ENCODE measurements around the gene ZNF530. TPM values are rescaled to one million over a fixed set of nuclear protein-coding genes. Genes with fewer than 3 reads are reported as not detected.

Gene ZNF530
- total and polyA plus RNA-seq, 9 donors = 2.7 to 4.6 (median 3.6) TPM

- peaks cover 44% of the 10 kb centered on the region for H3K36me3 ChIP-seq (ENCODE audit: control insufficient read depth, insufficient read depth, low read length)
- no peaks in the 10 kb centered on the region for H3K27me3 ChIP-seq (ENCODE audit: control insufficient read depth, insufficient read depth, low read length)
- H3K4me3 ChIP-seq (ENCODE audit: low read length) = no peak overlapping the region
- WGBS (ENCODE audit: insufficient coverage) = no CpG with 5 or more reads among the region's 4 CpGs
- H3K4me1 ChIP-seq (ENCODE audit: control insufficient read depth, insufficient read depth, low read length) = no peaks in the 10 kb centered on the region
- no peak overlapping the region for H3K27ac ChIP-seq (ENCODE audit: low read length)
- DNase-seq = no peak
- H3K9me3 ChIP-seq (replicated peaks; ENCODE audit: control insufficient read depth, low read depth, low read length) = peaks cover 60% of the 10 kb centered on the region
Measured at GRCh38 chr19:57641715-57642234, 42.1 kb downstream of the ZNF530 start.

- Histone ChIP-seq H3K36me3 (ENCODE audit: control insufficient read depth, insufficient read depth, low read length) (peaks cover 40% of the 10 kb centered on the region), H3K9me3 (replicated peaks; ENCODE audit: control insufficient read depth, low read depth, low read length) (peaks cover 55% of the 10 kb centered on the region), H3K27me3 (ENCODE audit: control insufficient read depth, insufficient read depth, low read length) (no peaks in the 10 kb centered on the region), H3K4me1 (ENCODE audit: control insufficient read depth, insufficient read depth, low read length) (no peaks in the 10 kb centered on the region), H3K4me3 (ENCODE audit: low read length) (no peak overlapping the region), H3K27ac (ENCODE audit: low read length) (no peak overlapping the region)
- 100% methylated on average over 1 of the region's 4 CpGs for WGBS (ENCODE audit: insufficient coverage)
- no peak for DNase-seq
Measured at GRCh38 chr19:57642396-57643046, 42.8 kb downstream of the ZNF530 start.

GRCh38 chr19:57643734-57644133 lies 44.0 kb downstream of the ZNF530 start:
- Histone ChIP-seq H3K4me3 (ENCODE audit: low read length) (no peak overlapping the region), H3K27ac (ENCODE audit: low read length) (no peak overlapping the region), H3K27me3 (ENCODE audit: control insufficient read depth, insufficient read depth, low read length) (no peaks in the 10 kb centered on the region), H3K36me3 (ENCODE audit: control insufficient read depth, insufficient read depth, low read length) (peaks cover 40% of the 10 kb centered on the region), H3K9me3 (replicated peaks; ENCODE audit: control insufficient read depth, low read depth, low read length) (peaks cover 45% of the 10 kb centered on the region), H3K4me1 (ENCODE audit: control insufficient read depth, insufficient read depth, low read length) (no peaks in the 10 kb centered on the region)
- no peak for DNase-seq

DNA sequence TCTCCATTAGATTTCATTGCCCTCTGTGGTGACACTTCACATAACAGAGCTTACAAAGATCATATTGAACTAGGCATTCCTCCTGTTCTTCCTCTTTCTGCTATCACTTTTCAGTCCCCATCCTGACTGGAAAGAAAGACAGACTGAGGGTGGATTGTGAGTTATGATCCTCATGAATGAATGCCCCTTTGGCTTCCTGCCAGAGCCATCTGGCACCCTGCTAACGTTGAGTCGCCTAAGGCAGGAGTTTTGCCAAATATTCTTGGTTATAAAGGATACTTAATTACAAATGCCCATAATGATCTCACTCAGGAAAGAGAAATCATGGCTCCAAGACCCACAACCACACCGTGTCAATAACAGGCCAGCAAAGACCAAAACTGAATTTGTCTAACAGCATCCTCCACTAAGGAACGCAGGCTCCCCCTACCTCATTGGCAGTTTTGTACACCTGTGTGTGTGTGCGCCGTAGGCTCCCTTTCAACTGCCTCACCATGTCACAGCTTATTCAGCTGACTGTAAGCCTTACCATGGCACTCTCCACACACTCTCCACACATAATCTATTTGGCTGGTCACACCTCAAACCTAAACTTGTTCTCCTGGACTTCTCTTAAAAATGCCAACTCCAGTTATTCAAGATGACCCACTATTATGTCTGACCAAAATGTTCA lies 48.8 kb downstream of the ZNF530 start:
- H3K9me3 ChIP-seq (replicated peaks; ENCODE audit: control insufficient read depth, low read depth, low read length) = peaks cover 1% of the 10 kb centered on the region
- H3K4me3 ChIP-seq (ENCODE audit: low read length) = no peak overlapping the region
- DNase-seq = no peak
- no peak overlapping the region for H3K27ac ChIP-seq (ENCODE audit: low read length)
- WGBS (ENCODE audit: insufficient coverage) = 79% methylated on average over 4 of the region's 6 CpGs
- H3K27me3 ChIP-seq (ENCODE audit: control insufficient read depth, insufficient read depth, low read length) = no peaks in the 10 kb centered on the region
- H3K4me1 ChIP-seq (ENCODE audit: control insufficient read depth, insufficient read depth, low read length) = no peaks in the 10 kb centered on the region
- no peaks in the 10 kb centered on the region for H3K36me3 ChIP-seq (ENCODE audit: control insufficient read depth, insufficient read depth, low read length)

DNA sequence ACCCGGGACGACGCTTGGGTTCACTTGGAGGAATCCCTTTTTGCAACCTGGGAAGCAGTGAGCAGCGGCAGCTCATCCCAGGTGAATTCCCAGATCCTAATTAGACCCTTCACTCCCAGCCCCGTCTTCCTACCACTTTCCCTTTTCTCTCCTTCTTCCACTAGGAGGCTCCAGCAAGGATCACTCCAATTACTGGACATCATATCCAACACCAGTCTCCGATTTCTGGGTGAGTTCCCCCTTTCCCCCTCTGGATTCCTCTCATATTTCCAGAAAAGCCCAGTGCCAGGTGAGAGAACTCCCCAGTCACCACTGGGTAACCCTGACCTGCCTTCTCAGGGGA lies 51.9 kb downstream of the ZNF530 start:
- Histone ChIP-seq H3K27me3 (ENCODE audit: control insufficient read depth, insufficient read depth, low read length) (no peaks in the 10 kb centered on the region), H3K4me1 (ENCODE audit: control insufficient read depth, insufficient read depth, low read length) (no peaks in the 10 kb centered on the region), H3K36me3 (ENCODE audit: control insufficient read depth, insufficient read depth, low read length) (no peaks in the 10 kb centered on the region), H3K27ac (ENCODE audit: low read length) (no peak overlapping the region), H3K9me3 (replicated peaks; ENCODE audit: control insufficient read depth, low read depth, low read length) (no peaks in the 10 kb centered on the region), H3K4me3 (ENCODE audit: low read length) (no peak overlapping the region)
- 31% methylated on average over 6 of the region's 6 CpGs for WGBS (ENCODE audit: insufficient coverage)
- DNase-seq = no peak

GRCh38 chr19:57653689-57654088 lies 54.0 kb downstream of the ZNF530 start:
- no peak overlapping the region for H3K27ac ChIP-seq (ENCODE audit: low read length)
- no peak for DNase-seq
- H3K4me3 ChIP-seq (ENCODE audit: low read length) = no peak overlapping the region
- no peaks in the 10 kb centered on the region for H3K4me1 ChIP-seq (ENCODE audit: control insufficient read depth, insufficient read depth, low read length)
- H3K9me3 ChIP-seq (replicated peaks; ENCODE audit: control insufficient read depth, low read depth, low read length) = no peaks in the 10 kb centered on the region
- WGBS (ENCODE audit: insufficient coverage) = 93% methylated on average over 2 of the region's 2 CpGs
- no peaks in the 10 kb centered on the region for H3K36me3 ChIP-seq (ENCODE audit: control insufficient read depth, insufficient read depth, low read length)
- H3K27me3 ChIP-seq (ENCODE audit: control insufficient read depth, insufficient read depth, low read length) = peaks cover 2% of the 10 kb centered on the region

DNA sequence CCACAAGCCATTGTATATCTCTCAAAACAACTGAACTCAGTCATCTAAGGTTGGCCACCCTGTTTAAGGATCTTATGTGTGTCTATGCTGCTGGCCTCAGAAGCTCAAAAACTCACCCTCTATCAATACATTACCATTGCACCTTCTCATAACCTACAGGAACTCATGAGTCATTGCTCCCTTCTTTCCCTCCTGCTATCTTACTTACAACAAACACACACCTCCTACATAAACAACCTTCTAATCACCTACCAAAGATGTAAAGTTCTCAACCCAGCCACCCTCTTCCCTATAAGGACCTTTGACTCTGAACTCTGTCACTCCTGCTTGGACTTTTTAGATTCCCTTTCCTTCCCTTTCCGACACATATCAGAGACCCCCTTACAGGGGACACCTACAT lies 55.8 kb downstream of the ZNF530 start:
- H3K36me3 ChIP-seq (ENCODE audit: control insufficient read depth, insufficient read depth, low read length) = no peaks in the 10 kb centered on the region
- H3K9me3 ChIP-seq (replicated peaks; ENCODE audit: control insufficient read depth, low read depth, low read length) = no peaks in the 10 kb centered on the region
- no peak for DNase-seq
- H3K27me3 ChIP-seq (ENCODE audit: control insufficient read depth, insufficient read depth, low read length) = peaks cover 4% of the 10 kb centered on the region
- no peak overlapping the region for H3K4me3 ChIP-seq (ENCODE audit: low read length)
- 100% methylated on average over 1 of the region's 1 CpG for WGBS (ENCODE audit: insufficient coverage)
- H3K4me1 ChIP-seq (ENCODE audit: control insufficient read depth, insufficient read depth, low read length) = no peaks in the 10 kb centered on the region
- no peak overlapping the region for H3K27ac ChIP-seq (ENCODE audit: low read length)

DNA sequence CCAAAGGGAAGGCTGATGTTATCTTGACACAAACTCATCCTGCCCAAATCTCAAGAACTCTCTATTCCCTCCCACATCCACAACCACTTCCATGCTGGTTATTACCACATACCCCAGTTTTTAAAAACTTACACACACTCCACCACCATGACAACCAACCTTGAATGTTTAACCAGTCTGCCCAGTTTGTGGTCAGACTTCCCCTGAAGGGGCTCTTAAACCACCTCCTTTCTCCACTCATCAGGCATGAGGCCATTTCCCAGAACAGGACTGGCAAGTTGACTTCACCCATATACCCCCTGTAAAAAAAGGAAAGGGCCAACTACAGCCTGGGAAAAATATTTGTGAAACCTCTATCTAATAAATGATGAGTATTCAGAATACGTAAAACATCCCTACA lies 56.7 kb downstream of the ZNF530 start:
- Histone ChIP-seq H3K27ac (ENCODE audit: low read length) (no peak overlapping the region), H3K27me3 (ENCODE audit: control insufficient read depth, insufficient read depth, low read length) (peaks cover 4% of the 10 kb centered on the region), H3K36me3 (ENCODE audit: control insufficient read depth, insufficient read depth, low read length) (no peaks in the 10 kb centered on the region), H3K4me1 (ENCODE audit: control insufficient read depth, insufficient read depth, low read length) (no peaks in the 10 kb centered on the region), H3K9me3 (replicated peaks; ENCODE audit: control insufficient read depth, low read depth, low read length) (no peaks in the 10 kb centered on the region), H3K4me3 (ENCODE audit: low read length) (no peak overlapping the region)
- no peak for DNase-seq
- no CpG with 5 or more reads among the region's 1 CpG for WGBS (ENCODE audit: insufficient coverage)

Other genes with a start within 250 kb of the ZNF530 start
- gene ZNF304, start 248.6 kb upstream of the ZNF530 start, total RNA-seq = 11.4 TPM
- gene ZNF304, start 248.6 kb upstream of the ZNF530 start, polyA plus RNA-seq (ENCODE audit: insufficient read depth in 1 of 8, insufficient read length in 8 of 8, low replicate concordance in 1 of 8) = 10 to 100 TPM in 1 of 8 donors, 1 to 10 TPM in 7; 8.3 to 10.6 (median 9.0) TPM
- gene TRAPPC2B, start 236.3 kb upstream of the ZNF530 start, total RNA-seq = 20.7 TPM
- 10 to 100 TPM; 11.8 to 16.6 (median 13.6) TPM for gene TRAPPC2B, start 236.3 kb upstream of the ZNF530 start, polyA plus RNA-seq (ENCODE audit: insufficient read depth in 1 of 8, insufficient read length in 8 of 8, low replicate concordance in 1 of 8)
- 4.7 TPM for gene ZNF547, start 236.3 kb upstream of the ZNF530 start, total RNA-seq
- 1 to 10 TPM; 2.4 to 4.7 (median 3.4) TPM for gene ZNF547, start 236.3 kb upstream of the ZNF530 start, polyA plus RNA-seq (ENCODE audit: insufficient read depth in 1 of 8, insufficient read length in 8 of 8, low replicate concordance in 1 of 8)
- 19.6 TPM for gene ZNF548, start 210.0 kb upstream of the ZNF530 start, total RNA-seq
- 10 to 100 TPM; 11.8 to 18.6 (median 14.3) TPM for gene ZNF548, start 210.0 kb upstream of the ZNF530 start, polyA plus RNA-seq (ENCODE audit: insufficient read depth in 1 of 8, insufficient read length in 8 of 8, low replicate concordance in 1 of 8)
- gene ZNF17, start 188.7 kb upstream of the ZNF530 start, total RNA-seq = 12.5 TPM
- 1 to 10 TPM; 5.6 to 8.5 (median 6.6) TPM for gene ZNF17, start 188.7 kb upstream of the ZNF530 start, polyA plus RNA-seq (ENCODE audit: insufficient read depth in 1 of 8, insufficient read length in 8 of 8, low replicate concordance in 1 of 8)
- gene ZNF749, start 164.6 kb upstream of the ZNF530 start, total RNA-seq = 11.3 TPM
- gene ZNF749, start 164.6 kb upstream of the ZNF530 start, polyA plus RNA-seq (ENCODE audit: insufficient read depth in 1 of 8, insufficient read length in 8 of 8, low replicate concordance in 1 of 8) = 1 to 10 TPM; 3.8 to 8.0 (median 6.0) TPM
- 1.5 TPM for gene VN1R1, start 142.7 kb upstream of the ZNF530 start, total RNA-seq
- 1 to 10 TPM in 7 of 8 donors, under 1 TPM in 1; 0.97 to 2.4 (median 1.2) TPM for gene VN1R1, start 142.7 kb upstream of the ZNF530 start, polyA plus RNA-seq (ENCODE audit: insufficient read depth in 1 of 8, insufficient read length in 8 of 8, low replicate concordance in 1 of 8)
- 21.7 TPM for gene ZNF772, start 122.3 kb upstream of the ZNF530 start, total RNA-seq
- gene ZNF772, start 122.3 kb upstream of the ZNF530 start, polyA plus RNA-seq (ENCODE audit: insufficient read depth in 1 of 8, insufficient read length in 8 of 8, low replicate concordance in 1 of 8) = 10 to 100 TPM in 1 of 8 donors, 1 to 10 TPM in 7; 5.7 to 10.1 (median 8.4) TPM
- 11.3 TPM for gene ZNF419, start 112.1 kb upstream of the ZNF530 start, total RNA-seq
- gene ZNF419, start 112.1 kb upstream of the ZNF530 start, polyA plus RNA-seq (ENCODE audit: insufficient read depth in 1 of 8, insufficient read length in 8 of 8, low replicate concordance in 1 of 8) = 10 to 100 TPM in 2 of 8 donors, 1 to 10 TPM in 6; 7.8 to 10.9 (median 9.2) TPM
- gene ZNF773, start 99.9 kb upstream of the ZNF530 start, total RNA-seq = 11.8 TPM
- 1 to 10 TPM; 5.5 to 8.7 (median 7.0) TPM for gene ZNF773, start 99.9 kb upstream of the ZNF530 start, polyA plus RNA-seq (ENCODE audit: insufficient read depth in 1 of 8, insufficient read length in 8 of 8, low replicate concordance in 1 of 8)
- 7.4 TPM for gene ZNF549, start 72.5 kb upstream of the ZNF530 start, total RNA-seq
- gene ZNF549, start 72.5 kb upstream of the ZNF530 start, polyA plus RNA-seq (ENCODE audit: insufficient read depth in 1 of 8, insufficient read length in 8 of 8, low replicate concordance in 1 of 8) = 1 to 10 TPM; 5.6 to 8.6 (median 6.5) TPM
- gene ZNF550, start 40.0 kb upstream of the ZNF530 start, total RNA-seq = 11.6 TPM
- 10 to 100 TPM in 6 of 8 donors, 1 to 10 TPM in 2; 8.2 to 13.9 (median 10.7) TPM for gene ZNF550, start 40.0 kb upstream of the ZNF530 start, polyA plus RNA-seq (ENCODE audit: insufficient read depth in 1 of 8, insufficient read length in 8 of 8, low replicate concordance in 1 of 8)
- 6.4 TPM for gene ZNF416, start 21.0 kb upstream of the ZNF530 start, total RNA-seq
- gene ZNF416, start 21.0 kb upstream of the ZNF530 start, polyA plus RNA-seq (ENCODE audit: insufficient read depth in 1 of 8, insufficient read length in 8 of 8, low replicate concordance in 1 of 8) = 1 to 10 TPM; 3.8 to 6.1 (median 4.9) TPM
- 9.2 TPM for gene ZIK1, start 15.7 kb upstream of the ZNF530 start, total RNA-seq
- gene ZIK1, start 15.7 kb upstream of the ZNF530 start, polyA plus RNA-seq (ENCODE audit: insufficient read depth in 1 of 8, insufficient read length in 8 of 8, low replicate concordance in 1 of 8) = 1 to 10 TPM; 4.7 to 7.2 (median 5.8) TPM
- gene ZNF134, start 14.4 kb downstream of the ZNF530 start, total RNA-seq = 17.2 TPM
- 10 to 100 TPM in 7 of 8 donors, 1 to 10 TPM in 1; 10.0 to 14.3 (median 13.2) TPM for gene ZNF134, start 14.4 kb downstream of the ZNF530 start, polyA plus RNA-seq (ENCODE audit: insufficient read depth in 1 of 8, insufficient read length in 8 of 8, low replicate concordance in 1 of 8)
- 15.4 TPM for gene ZNF211, start 33.3 kb downstream of the ZNF530 start, total RNA-seq
- 10 to 100 TPM; 11.4 to 20.7 (median 13.1) TPM for gene ZNF211, start 33.3 kb downstream of the ZNF530 start, polyA plus RNA-seq (ENCODE audit: insufficient read depth in 1 of 8, insufficient read length in 8 of 8, low replicate concordance in 1 of 8)
- not detected for gene ZSCAN4, start 69.0 kb downstream of the ZNF530 start, total RNA-seq
- gene ZSCAN4, start 69.0 kb downstream of the ZNF530 start, polyA plus RNA-seq (ENCODE audit: insufficient read depth in 1 of 8, insufficient read length in 8 of 8, low replicate concordance in 1 of 8) = not detected
- gene ZNF551, start 82.1 kb downstream of the ZNF530 start, total RNA-seq = 9.0 TPM
- gene ZNF551, start 82.1 kb downstream of the ZNF530 start, polyA plus RNA-seq (ENCODE audit: insufficient read depth in 1 of 8, insufficient read length in 8 of 8, low replicate concordance in 1 of 8) = 1 to 10 TPM; 4.7 to 8.0 (median 5.5) TPM
- 7.6 TPM for gene ZNF154, start 109.3 kb downstream of the ZNF530 start, total RNA-seq
- gene ZNF154, start 109.3 kb downstream of the ZNF530 start, polyA plus RNA-seq (ENCODE audit: insufficient read depth in 1 of 8, insufficient read length in 8 of 8, low replicate concordance in 1 of 8) = 10 to 100 TPM in 4 of 8 donors, 1 to 10 TPM in 4; 8.7 to 14.2 (median 10.0) TPM
- 9.4 TPM for gene ZNF671, start 127.7 kb downstream of the ZNF530 start, total RNA-seq
- 10 to 100 TPM in 1 of 8 donors, 1 to 10 TPM in 7; 5.9 to 11.2 (median 7.1) TPM for gene ZNF671, start 127.7 kb downstream of the ZNF530 start, polyA plus RNA-seq (ENCODE audit: insufficient read depth in 1 of 8, insufficient read length in 8 of 8, low replicate concordance in 1 of 8)
- 18.5 TPM for gene ZNF776, start 146.9 kb downstream of the ZNF530 start, total RNA-seq
- gene ZNF776, start 146.9 kb downstream of the ZNF530 start, polyA plus RNA-seq (ENCODE audit: insufficient read depth in 1 of 8, insufficient read length in 8 of 8, low replicate concordance in 1 of 8) = 10 to 100 TPM; 12.3 to 15.6 (median 13.2) TPM
- gene ZNF586, start 169.8 kb downstream of the ZNF530 start, total RNA-seq = 20.7 TPM
- gene ZNF586, start 169.8 kb downstream of the ZNF530 start, polyA plus RNA-seq (ENCODE audit: insufficient read depth in 1 of 8, insufficient read length in 8 of 8, low replicate concordance in 1 of 8) = 10 to 100 TPM in 7 of 8 donors, 1 to 10 TPM in 1; 9.2 to 13.4 (median 11.0) TPM
- 5.5 TPM for gene ZNF552, start 215.0 kb downstream of the ZNF530 start, total RNA-seq
- 1 to 10 TPM; 2.8 to 9.3 (median 4.2) TPM for gene ZNF552, start 215.0 kb downstream of the ZNF530 start, polyA plus RNA-seq (ENCODE audit: insufficient read depth in 1 of 8, insufficient read length in 8 of 8, low replicate concordance in 1 of 8)
- 10.5 TPM for gene ZNF587B, start 230.4 kb downstream of the ZNF530 start, total RNA-seq
- gene ZNF587B, start 230.4 kb downstream of the ZNF530 start, polyA plus RNA-seq (ENCODE audit: insufficient read depth in 1 of 8, insufficient read length in 8 of 8, low replicate concordance in 1 of 8) = 1 to 10 TPM; 3.3 to 6.9 (median 4.3) TPM
- gene ZNF587, start 250.0 kb downstream of the ZNF530 start, total RNA-seq = 19.3 TPM
- gene ZNF587, start 250.0 kb downstream of the ZNF530 start, polyA plus RNA-seq (ENCODE audit: insufficient read depth in 1 of 8, insufficient read length in 8 of 8, low replicate concordance in 1 of 8) = 10 to 100 TPM in 7 of 8 donors, 1 to 10 TPM in 1; 7.5 to 20.6 (median 12.6) TPM